H9 (cell line): ENCODE data around the gene GNAS. TPM values are rescaled to one million over a fixed set of nuclear protein-coding genes. Genes with fewer than 3 reads are reported as not detected.

Source experiments
- DNase-seq: peaks from one replicate; pipeline ENCODE4 v3.0.0-alpha.2; 2017
- H2AFZ ChIP-seq: one replicate; pipeline ENCODE4 v1.6.1; 2013; ENCODE audit warnings: mild to moderate bottlenecking, low read length, control low read depth, moderate library complexity
- H2AK5ac ChIP-seq: 2 replicates; pipeline ENCODE4 v1.6.1; 2013; ENCODE audit warnings: low read length, control low read depth, mixed read lengths; ENCODE audit not compliant: insufficient read length
- H2BK120ac ChIP-seq: one replicate; pipeline ENCODE4 v1.6.1; 2013; ENCODE audit warnings: low read depth, mild to moderate bottlenecking, low read length, control low read depth, inconsistent platforms; ENCODE audit not compliant: poor library complexity, severe bottlenecking
- H2BK12ac ChIP-seq: 2 replicates; pipeline ENCODE4 v1.6.1; 2013; ENCODE audit warnings: low read length, control low read depth, mixed read lengths, low read depth; ENCODE audit not compliant: insufficient read length
- H2BK15ac ChIP-seq: 2 replicates; pipeline ENCODE4 v1.6.1; 2013; ENCODE audit warnings: low read depth, low read length, control low read depth
- H2BK20ac ChIP-seq: one replicate; pipeline ENCODE4 v1.6.1; 2013; ENCODE audit warnings: low read depth, mild to moderate bottlenecking, low read length, control low read depth, inconsistent platforms; ENCODE audit not compliant: poor library complexity, severe bottlenecking
- H2BK5ac ChIP-seq: 2 replicates; pipeline ENCODE4 v1.6.1; 2013; ENCODE audit warnings: low read length, control low read depth, mixed read lengths; ENCODE audit not compliant: insufficient read length
- H3K14ac ChIP-seq: 2 replicates; pipeline ENCODE4 v1.6.1; 2013; ENCODE audit warnings: low read length, control low read depth; ENCODE audit not compliant: insufficient read depth
- H3K18ac ChIP-seq: 2 replicates; pipeline ENCODE4 v1.6.1; 2013; ENCODE audit warnings: low read depth, mild to moderate bottlenecking, mixed read lengths, low read length, control low read depth; ENCODE audit not compliant: insufficient read length
- H3K23ac ChIP-seq: 2 replicates; pipeline ENCODE4 v1.6.1; 2013; ENCODE audit warnings: low read length, control low read depth, mixed read lengths, low read depth; ENCODE audit not compliant: insufficient read length
- H3K23me2 ChIP-seq: 2 replicates; pipeline ENCODE4 v1.6.1; 2013; ENCODE audit warnings: low read depth, mild to moderate bottlenecking, mixed read lengths, low read length, control low read depth; ENCODE audit not compliant: insufficient read length, poor library complexity, severe bottlenecking
- H3K27ac ChIP-seq: 2 replicates; pipeline ENCODE4 v1.5.1; 2013; ENCODE audit warnings: low read length, control low read depth, mixed read lengths, low read depth; ENCODE audit not compliant: insufficient read length
- H3K27me3 ChIP-seq: 2 replicates; pipeline ENCODE4 v1.6.1; 2013; ENCODE audit warnings: low read length, control low read depth, inconsistent platforms; ENCODE audit not compliant: insufficient read depth
- H3K4ac ChIP-seq: 2 replicates; pipeline ENCODE4 v1.6.1; 2013; ENCODE audit warnings: low read depth, mild to moderate bottlenecking, control low read depth, inconsistent platforms, low read length, moderate library complexity
- H3K4me1 ChIP-seq: 2 replicates; pipeline ENCODE4 v1.6.1; 2013; ENCODE audit warnings: low read length, control low read depth, inconsistent platforms; ENCODE audit not compliant: insufficient read depth
- H3K4me2 ChIP-seq: 2 replicates; pipeline ENCODE4 v1.6.1; 2013; ENCODE audit warnings: low read length, control low read depth, mixed read lengths; ENCODE audit not compliant: insufficient read length, insufficient read depth
- H3K56ac ChIP-seq: 2 replicates; pipeline ENCODE4 v1.6.1; 2013; ENCODE audit warnings: low read depth, mild to moderate bottlenecking, mixed read lengths, low read length, control low read depth; ENCODE audit not compliant: insufficient read length
- H3K79me1 ChIP-seq: 2 replicates; pipeline ENCODE4 v1.6.1; 2013; ENCODE audit warnings: low read depth, mild to moderate bottlenecking, moderate library complexity, low read length, control low read depth, inconsistent platforms; ENCODE audit not compliant: insufficient read depth, poor library complexity, severe bottlenecking
- H3K79me2 ChIP-seq: 2 replicates; pipeline ENCODE4 v1.6.1; 2013; ENCODE audit warnings: low read length, control low read depth, inconsistent platforms; ENCODE audit not compliant: insufficient read depth
- H3K9ac ChIP-seq: 2 replicates; pipeline ENCODE4 v1.6.1; 2013; ENCODE audit warnings: low read length, control low read depth, mixed read lengths; ENCODE audit not compliant: insufficient read length; ENCODE audit errors: extremely low read depth
- H3K9me3 ChIP-seq: one replicate; pipeline ENCODE4 v1.6.1; 2013; ENCODE audit warnings: low read depth, low read length, inconsistent platforms; ENCODE audit not compliant: control insufficient read depth
- H3T11ph ChIP-seq: one replicate; pipeline ENCODE4 v1.6.1; 2013; ENCODE audit warnings: mild to moderate bottlenecking, low read length, control low read depth, inconsistent platforms
- H4K20me1 ChIP-seq: one replicate; pipeline ENCODE4 v1.6.1; 2013; ENCODE audit not compliant: control insufficient read depth, insufficient read length, insufficient read depth
- H4K5ac ChIP-seq: 2 replicates; pipeline ENCODE4 v1.6.1; 2013; ENCODE audit warnings: low read depth, mild to moderate bottlenecking, mixed read lengths, low read length, control low read depth; ENCODE audit not compliant: insufficient read length
- H4K8ac ChIP-seq: replicated peaks from 2 replicates; pipeline ENCODE4 v1.6.1; 2013; ENCODE audit warnings: low read length, control low read depth, mixed read lengths, low read depth; ENCODE audit not compliant: insufficient read length
- H4K91ac ChIP-seq: 2 replicates; pipeline ENCODE4 v1.6.1; 2013; ENCODE audit warnings: low read depth, mild to moderate bottlenecking, moderate library complexity, mixed read lengths, low read length, control low read depth; ENCODE audit not compliant: insufficient read length
- H3K27ac Mint-ChIP-seq, 3 experiments: 2 replicates in 2 of 3; 3 replicates in 1 of 3; pipeline ENCODE4 v1.8.0; 2020 to 2021; ENCODE audit warnings: mixed read lengths in 3 of 3, mild to moderate bottlenecking in 1 of 3, moderate library complexity in 1 of 3
- H3K27me3 Mint-ChIP-seq: 2 replicates; pipeline ENCODE4 v1.8.0; 2021; ENCODE audit warnings: low read depth, mild to moderate bottlenecking, moderate library complexity, mixed read lengths
- H3K36me3 Mint-ChIP-seq, 3 experiments: 2 replicates in 2 of 3; 3 replicates in 1 of 3; pipeline ENCODE4 v1.8.0; 2020 to 2021; ENCODE audit warnings: low read depth in 3 of 3, mixed read lengths in 3 of 3; ENCODE audit not compliant: insufficient read depth in 1 of 3
- H3K4me1 Mint-ChIP-seq, 2 experiments: 2 replicates each; pipeline ENCODE4 v1.8.0; 2020; ENCODE audit warnings: mixed read lengths in 2 of 2
- H3K4me3 Mint-ChIP-seq, 2 experiments: 2 replicates in 1 of 2; 3 replicates in 1 of 2; pipeline ENCODE4 v1.8.0; 2020 to 2021; ENCODE audit warnings: mild to moderate bottlenecking in 2 of 2, mixed read lengths in 2 of 2, moderate library complexity in 1 of 2
- H3K9me3 Mint-ChIP-seq, 2 experiments: 2 replicates in 1 of 2; 3 replicates in 1 of 2; pipeline ENCODE4 v1.8.0; 2020; ENCODE audit warnings: mild to moderate bottlenecking in 2 of 2, mixed read lengths in 2 of 2, moderate library complexity in 1 of 2
- CTCF ChIP-seq: fragments of 200-600 bp; sonication (generic); conservative IDR thresholded peaks from 3 replicates; pipeline ENCODE4 v1.8.0; 2021; ENCODE audit warnings: antibody characterized with exemption, mild to moderate bottlenecking
- WGBS: extraction: QIAGEN DNeasy Blood & Tissue Kit; methylation state at CpG from one replicate; pipeline ENCODE4 v1.1.7; 2013; ENCODE audit warnings: missing lambda C conversion rate, low lambda C conversion rate, mixed read lengths; ENCODE audit not compliant: insufficient read length; ENCODE audit errors: extremely low coverage; 5-methylcytosine and 5-hydroxymethylcytosine counted together
- total RNA-seq: library from RNA; stranded (reverse); gene quantifications from 2 replicates; pipeline ENCODE4 v1.2.1, GENCODE V29; 2021

GNAS gene
- total RNA-seq, 1 experiment from 2014 or later, result 920 TPM

GRCh38 chr20:58930496-58930895 is 78.0 kb downstream of the GNAS start:
- H2BK120ac ChIP-seq, result no peak overlapping the region
- no peak overlapping the region; a peak in 1 of 7 replicates for H3K27ac Mint-ChIP-seq
- H3K9ac ChIP-seq, result no peak overlapping the region
- H4K91ac ChIP-seq, result no peak overlapping the region
- H3K4ac ChIP-seq, result no peak overlapping the region
- peaks cover 7 to 8% of the 10 kb centered on the region in 2 experiments for H3K4me1 Mint-ChIP-seq
- no peak overlapping the region for H2AK5ac ChIP-seq
- no peak overlapping the region for H4K8ac ChIP-seq
- no peak overlapping the region for H3T11ph ChIP-seq
- no peak overlapping the region for H2BK20ac ChIP-seq
- H3K9me3 Mint-ChIP-seq, result no peaks in the 10 kb centered on the region
- no peaks in the 10 kb centered on the region; a peak in 1 of 7 replicates for H3K36me3 Mint-ChIP-seq
- no peak overlapping the region for H3K27ac ChIP-seq
- H2BK15ac ChIP-seq, result no peak overlapping the region
- H3K56ac ChIP-seq, result no peak overlapping the region
- WGBS, result no CpG with 5 or more reads among the region's 3 CpGs
- H3K79me2 ChIP-seq, result no peaks in the 10 kb centered on the region
- no peak overlapping the region for H2AFZ ChIP-seq
- no peaks in the 10 kb centered on the region for H3K9me3 ChIP-seq
- H3K23ac ChIP-seq, result no peak overlapping the region
- no peak overlapping the region for H3K4me2 ChIP-seq
- no peaks in the 10 kb centered on the region for H3K23me2 ChIP-seq
- no peak overlapping the region for H2BK12ac ChIP-seq
- H3K18ac ChIP-seq, result no peak overlapping the region
- H3K4me1 ChIP-seq, result no peaks in the 10 kb centered on the region
- DNase-seq, result no peak
- no peak overlapping the region for H3K14ac ChIP-seq
- H3K79me1 ChIP-seq, result no peaks in the 10 kb centered on the region
- no peak overlapping the region for H3K4me3 Mint-ChIP-seq
- no peak overlapping the region for H2BK5ac ChIP-seq
- H4K20me1 ChIP-seq, result no peaks in the 10 kb centered on the region
- no peak overlapping the region for H4K5ac ChIP-seq
- H3K27me3 Mint-ChIP-seq, result peaks cover 10% of the 10 kb centered on the region
- no peaks in the 10 kb centered on the region for H3K27me3 ChIP-seq
- no peak for TF ChIP-seq CTCF
